IPS DF 19.7 (cell line): ENCODE data around the gene TRAF3.
"Not testable (repeated sequence)": the region's sequence is repeated elsewhere in the genome, so short reads cannot be mapped to it uniquely, and the experiment has no call there.

Experiments used
- DNase-seq: peaks from one replicate; pipeline ENCODE4 v3.0.0-alpha.2; 2013; ENCODE audit warnings: low read depth, low spot score

Gene TRAF3

DNA sequence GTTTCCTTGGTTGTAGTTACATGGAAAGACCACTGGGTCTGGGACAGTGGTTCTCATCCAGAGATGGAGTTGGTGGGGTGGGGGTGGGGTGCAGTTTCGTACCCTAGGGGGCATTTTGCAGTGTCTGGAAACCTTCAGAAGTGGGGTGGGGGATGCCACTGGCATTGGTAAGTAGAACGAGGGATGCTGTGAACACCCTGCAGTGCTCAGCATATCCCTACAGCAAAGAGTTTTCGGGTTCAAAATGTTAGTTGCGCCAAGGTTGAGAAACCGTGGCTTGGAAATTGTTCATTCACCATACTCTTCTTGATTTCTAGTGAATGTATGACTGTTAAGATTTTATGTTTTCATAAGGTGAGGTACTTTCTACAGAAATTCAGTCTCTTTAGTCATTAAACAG is 28.7 kb downstream of the TRAF3 start:
- DNase-seq, result no peak

DNA sequence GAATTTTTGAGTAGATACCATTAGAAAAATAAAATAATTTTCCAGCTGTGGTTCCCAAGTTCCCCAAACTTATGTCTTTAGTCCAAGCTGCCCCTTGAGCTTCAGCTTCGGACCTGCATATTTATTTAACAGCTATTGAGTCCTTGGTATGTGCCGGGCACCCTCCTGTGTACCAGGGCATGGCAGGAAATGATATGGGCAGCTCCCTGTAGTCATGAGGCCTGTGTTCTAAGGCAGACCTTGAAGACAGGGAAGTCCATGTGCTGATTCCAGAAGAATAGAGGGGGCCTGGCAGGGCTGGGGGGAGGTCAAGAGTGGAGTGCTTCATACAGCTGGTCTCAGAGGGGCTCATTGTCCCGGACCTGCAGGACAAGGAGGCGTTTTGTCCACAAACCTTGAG is 29.2 kb downstream of the TRAF3 start:
- DNase-seq, result no peak

GRCh38 chr14:102807013-102807406 is 29.8 kb downstream of the TRAF3 start:
- DNase-seq, result no peak

DNA sequence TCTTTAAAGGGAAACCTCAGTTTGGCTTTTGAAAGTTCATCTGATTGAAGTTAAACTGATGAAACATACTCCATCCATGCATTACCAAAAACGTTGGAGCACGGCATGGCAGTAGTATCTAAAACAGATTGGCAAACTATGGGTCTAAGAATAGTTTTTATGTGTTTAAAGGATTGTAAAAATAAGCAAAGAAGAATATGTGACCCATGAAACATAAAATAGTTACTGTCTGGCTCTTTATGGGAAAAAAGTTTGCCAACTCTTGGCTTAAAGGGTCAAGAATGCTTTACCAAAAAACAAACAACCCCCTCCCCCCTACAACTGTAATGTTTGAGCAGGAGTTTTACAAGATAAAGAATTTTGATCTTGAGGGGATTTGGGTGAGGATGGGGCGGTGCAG is 32.6 kb downstream of the TRAF3 start:
- DNase-seq, result no peak

GRCh38 chr14:102810523-102810922 is 33.3 kb downstream of the TRAF3 start:
- DNase-seq, result no peak

GRCh38 chr14:102811254-102811963 is 34.2 kb downstream of the TRAF3 start:
- no peak for DNase-seq

GRCh38 chr14:102811971-102812370 is 34.7 kb downstream of the TRAF3 start:
- no peak for DNase-seq

- DNase-seq, result no peak
These were observed 36.4 kb downstream of the TRAF3 start for GRCh38 chr14:102813691-102814090.

DNA sequence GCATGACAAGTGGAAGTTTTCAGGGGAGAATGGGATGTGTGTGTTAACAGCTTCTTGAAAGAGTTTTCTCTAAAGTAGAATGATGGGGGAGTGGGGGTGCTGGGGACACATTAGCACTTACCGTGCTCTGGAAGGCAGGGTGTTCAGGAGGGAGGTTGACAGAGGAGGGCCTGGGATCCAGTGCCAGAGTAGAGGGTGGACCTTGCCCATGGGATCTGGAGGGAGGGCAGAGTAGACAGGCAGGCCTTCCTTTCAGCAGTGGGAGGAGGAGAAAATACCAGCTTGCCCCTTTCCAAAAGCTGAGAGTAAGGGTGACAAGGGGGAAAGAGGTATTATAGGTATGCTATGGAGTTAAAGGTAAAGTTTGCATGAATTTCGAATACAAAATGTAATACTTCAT is 40.1 kb downstream of the TRAF3 start:
- DNase-seq, result no peak

DNA sequence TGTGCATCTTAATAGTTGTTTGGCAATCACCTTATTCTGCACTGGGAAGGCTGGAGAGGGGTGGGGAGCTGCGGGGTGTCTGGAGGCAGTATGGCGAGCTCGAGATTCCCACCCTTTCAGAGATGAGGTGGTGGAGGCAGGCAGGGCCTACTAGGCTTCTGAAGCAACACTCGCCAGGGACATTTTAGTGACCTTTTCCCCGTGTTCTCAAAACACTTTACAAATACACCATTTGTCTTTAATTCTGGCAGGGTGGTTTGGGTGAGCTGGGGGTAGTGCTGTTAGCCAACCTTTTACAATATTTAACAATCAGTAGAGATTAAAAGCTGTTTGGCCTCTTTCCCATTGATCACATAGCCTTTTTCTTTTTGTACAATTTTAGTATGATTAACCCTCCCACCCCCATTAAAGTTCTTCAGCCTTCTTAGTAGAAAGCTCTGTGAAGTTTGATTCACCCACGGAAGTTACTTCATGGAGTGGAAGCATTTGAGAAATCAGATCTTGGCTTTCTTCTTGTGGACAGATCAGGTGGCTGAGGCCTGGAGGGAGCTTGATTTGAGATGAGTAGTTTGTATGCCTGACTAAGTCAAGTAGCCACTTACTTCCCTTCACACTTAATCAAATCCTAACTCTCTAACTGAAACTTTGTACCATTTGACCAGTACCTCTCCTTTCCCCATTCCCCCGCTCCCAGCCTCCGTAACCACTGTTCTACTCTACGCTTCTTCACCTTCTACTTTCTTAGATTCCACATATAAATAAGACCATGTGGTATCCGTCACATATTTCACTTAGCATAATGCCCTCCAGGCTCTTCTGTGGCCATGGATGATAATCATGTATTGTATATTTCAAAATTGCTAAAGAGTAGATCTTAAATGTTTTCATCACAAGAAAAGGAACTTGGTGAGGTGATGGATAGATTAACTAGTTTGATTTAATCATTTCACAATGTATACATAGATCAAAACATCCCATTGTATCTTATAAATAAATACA is 41.0 kb downstream of the TRAF3 start:
- DNase-seq, result no peak

DNA sequence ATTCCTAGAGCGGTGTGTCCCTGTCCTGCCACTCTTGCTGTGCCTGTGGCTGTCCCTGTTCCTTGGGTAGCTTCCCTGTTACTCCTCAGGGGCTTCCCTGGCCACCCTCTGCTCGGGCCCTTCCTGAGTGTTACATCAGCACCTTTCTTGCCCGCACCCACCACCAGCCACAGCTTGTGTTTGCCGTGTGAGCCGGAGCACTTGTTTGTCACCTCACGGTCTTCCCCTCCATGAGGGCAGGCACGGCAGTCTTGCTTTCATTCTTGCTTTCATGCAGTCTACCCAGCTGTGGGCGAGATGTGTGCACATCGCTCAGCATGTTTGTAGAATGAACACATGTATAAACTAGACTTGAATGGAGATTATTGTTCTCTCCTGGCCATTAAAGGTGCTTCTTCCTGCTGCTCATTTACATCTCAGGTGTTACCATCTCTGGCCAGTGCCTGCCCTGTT is 42.0 kb downstream of the TRAF3 start:
- DNase-seq, result no peak

- DNase-seq, result no peak
These were observed 42.6 kb downstream of the TRAF3 start for GRCh38 chr14:102819747-102820330.

- no peak for DNase-seq
These were observed 44.0 kb downstream of the TRAF3 start for GRCh38 chr14:102821252-102821651.

GRCh38 chr14:102822311-102822863 is 45.1 kb downstream of the TRAF3 start:
- DNase-seq, result no peak

GRCh38 chr14:102822887-102823286 is 45.6 kb downstream of the TRAF3 start:
- DNase-seq, result not testable (repeated sequence)

DNA sequence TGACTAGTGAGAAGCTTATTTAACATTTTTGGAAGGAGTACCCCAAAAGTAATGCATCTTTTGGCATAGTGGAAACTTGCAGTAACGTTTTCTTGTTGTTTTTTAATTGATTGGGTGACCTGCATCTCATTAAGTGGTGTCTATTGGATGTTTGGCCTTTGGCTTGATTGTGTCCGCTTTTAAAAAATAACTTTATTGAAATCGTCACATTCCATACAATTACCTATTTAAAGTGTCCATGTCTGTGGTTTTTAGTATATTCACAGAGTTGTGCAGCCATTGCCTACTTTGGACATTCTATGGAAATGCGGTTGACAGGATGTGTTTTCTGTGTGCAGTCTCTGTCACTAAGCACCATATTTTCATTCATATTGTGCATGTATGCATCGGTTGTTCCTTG is 46.3 kb downstream of the TRAF3 start:
- DNase-seq, result no peak

DNA sequence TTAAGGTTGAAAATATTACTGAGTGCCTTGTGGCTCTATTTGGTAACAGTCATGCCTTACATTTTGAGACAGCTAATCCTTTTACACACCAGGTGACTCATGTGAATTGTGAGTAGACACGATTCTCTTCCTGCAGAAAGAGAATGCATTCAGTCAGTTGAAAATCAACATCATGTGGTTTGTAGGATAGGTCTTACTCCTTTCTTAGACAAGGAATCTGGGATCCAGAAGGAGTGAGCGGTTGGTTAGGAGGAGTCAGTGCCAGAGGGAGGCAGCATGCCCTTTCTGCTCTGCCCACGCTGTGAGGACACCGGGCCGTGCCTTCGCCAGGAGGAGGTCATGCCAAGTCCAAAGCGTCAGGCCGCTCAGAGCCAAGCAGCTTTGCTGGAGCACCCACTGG is 47.6 kb downstream of the TRAF3 start:
- no peak for DNase-seq

DNA sequence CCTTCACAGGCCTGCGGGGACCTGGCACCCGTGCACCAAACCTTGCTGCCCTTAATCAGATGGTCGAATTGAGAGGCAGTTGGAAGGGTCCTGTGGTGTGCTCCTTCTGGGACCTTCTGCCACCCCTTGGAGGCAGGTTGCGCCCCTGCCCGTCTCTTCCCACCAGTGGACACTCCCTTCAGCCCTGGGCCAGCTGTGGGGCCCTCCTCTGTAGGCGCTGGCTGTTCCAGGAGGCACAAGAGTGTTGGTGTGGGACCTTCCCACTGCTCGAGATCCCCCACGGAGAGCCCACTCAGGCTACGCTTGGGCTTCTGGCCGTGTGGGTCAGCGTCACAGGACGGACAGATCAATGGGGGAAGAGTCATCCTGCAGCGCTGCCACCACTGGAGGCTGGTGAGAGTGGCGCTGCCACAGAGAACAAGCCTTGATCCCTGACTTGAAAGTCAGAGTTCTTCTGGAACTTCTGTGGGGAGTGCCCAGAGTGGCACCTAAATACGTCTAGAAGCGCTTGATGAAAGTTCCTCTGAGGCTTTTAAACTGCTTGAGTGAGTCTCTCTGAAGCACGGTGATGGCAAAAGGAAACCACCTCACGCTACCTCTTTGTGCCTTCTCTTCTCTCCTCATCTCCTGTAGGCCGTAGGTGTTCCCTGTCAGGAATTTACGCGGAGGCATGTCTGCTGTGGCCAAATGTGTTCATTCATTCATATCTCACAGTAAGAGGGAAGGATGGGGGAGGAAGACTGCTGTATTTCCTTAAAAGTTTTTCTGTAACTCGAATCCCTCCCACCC is 48.3 kb downstream of the TRAF3 start:
- no peak for DNase-seq

- DNase-seq, result no peak
These were observed 48.9 kb downstream of the TRAF3 start for GRCh38 chr14:102826161-102826560.

DNA sequence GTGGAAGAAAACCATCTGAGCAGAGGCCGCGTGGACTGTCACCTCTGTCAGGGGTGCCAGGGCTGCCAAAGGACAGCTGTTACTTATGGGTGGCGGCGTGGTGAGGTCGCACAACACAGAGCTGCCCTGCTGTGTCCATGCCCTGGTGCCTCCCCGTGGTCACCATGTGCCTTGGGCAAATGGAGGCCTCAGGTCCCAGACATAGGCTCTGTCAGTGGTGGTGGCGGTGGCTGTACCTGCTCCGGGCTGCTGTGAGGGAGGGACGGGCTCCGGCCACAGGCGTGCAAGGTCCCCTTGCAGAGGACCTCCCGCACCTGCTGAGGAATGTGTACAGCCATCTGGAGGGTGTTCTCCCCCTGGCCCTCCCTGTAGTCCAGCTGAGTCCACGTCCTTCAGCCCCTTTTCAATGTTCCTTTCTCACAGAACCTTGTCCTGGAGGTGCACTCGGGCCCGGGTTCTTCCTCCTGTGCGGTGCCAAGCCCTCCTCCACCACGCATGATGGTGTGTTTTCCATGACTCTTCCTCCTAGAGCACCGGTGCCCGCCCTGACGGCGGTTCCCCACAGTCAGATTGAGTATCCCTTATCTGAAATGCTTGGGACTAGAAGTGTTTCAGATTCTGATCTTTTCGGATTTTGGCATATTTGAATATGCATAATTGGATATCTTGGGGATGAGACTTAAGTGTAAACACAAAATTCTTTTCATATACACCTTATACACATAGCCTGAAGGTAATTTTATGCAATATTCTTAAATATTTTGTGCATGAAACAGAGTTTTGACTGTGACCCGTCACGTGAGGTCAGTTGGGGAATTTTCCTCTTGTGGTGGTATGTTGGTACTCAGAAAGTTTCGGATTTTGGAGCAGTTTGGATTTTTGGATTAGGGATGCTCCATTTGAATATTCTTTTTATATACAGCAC is 49.8 kb downstream of the TRAF3 start:
- no peak for DNase-seq
